Activated CD8-positive, alpha-beta T cell treated with anti-CD3 and anti-CD28 coated beads, Interleukin-2, amount 10 ng/mL, durations not matched to agents 7 days and 5 days (primary cell): Measurements from ENCODE around the gene CERK. TPM values are rescaled to one million over a fixed set of nuclear protein-coding genes. Genes with fewer than 3 reads are reported as not detected.
A peak's percentile ranks its signal among the peaks of the same experiment; 100 is the strongest.

Experiments
- ATAC-seq: fragments of 150-1000 bp; cut with Tn5 transposase; one replicate; pipeline ENCODE4 v1.10.0; 2021; ENCODE audit warnings: moderate library complexity
- CTCF ChIA-PET: fragments of 350-600 bp; sonication (Branson Sonifier 250); formaldehyde crosslinking; loops from one replicate; lab custom pipeline; 2021; ENCODE audit warnings: antibody characterized with exemption; lab: Charles Lee
- POLR2A ChIA-PET: fragments of 350-600 bp; sonication (Branson Sonifier 250); formaldehyde crosslinking; loops from one replicate; lab custom pipeline; 2021; ENCODE audit warnings: antibody characterized with exemption; lab: Charles Lee
- DNase-seq: peaks from one replicate; pipeline ENCODE4 v3.0.0-alpha.2; 2020
- H3K27ac Mint-ChIP-seq: one replicate; pipeline ENCODE4 v1.8.0; 2021; ENCODE audit warnings: mild to moderate bottlenecking, mixed read lengths
- H3K27me3 Mint-ChIP-seq: one replicate; pipeline ENCODE4 v1.8.0; 2021; ENCODE audit warnings: low read depth, mixed read lengths
- H3K36me3 Mint-ChIP-seq: one replicate; pipeline ENCODE4 v1.8.0; 2021; ENCODE audit warnings: low read depth, mixed read lengths
- H3K4me1 Mint-ChIP-seq: one replicate; pipeline ENCODE4 v1.8.0; 2021; ENCODE audit warnings: low read depth, mixed read lengths
- H3K4me3 Mint-ChIP-seq: one replicate; pipeline ENCODE4 v1.8.0; 2021; ENCODE audit warnings: mild to moderate bottlenecking, mixed read lengths
- H3K9me3 Mint-ChIP-seq: one replicate; pipeline ENCODE4 v1.8.0; 2022; ENCODE audit warnings: mixed read lengths; ENCODE audit not compliant: insufficient read depth
- total RNA-seq, 2 experiments: library from RNA; stranded (reverse); gene quantifications; one replicate each; pipeline ENCODE4 v1.2.3, GENCODE V29; 2021

The CERK gene
- total RNA-seq, 2 experiments from 2014 or later: 61.1 to 65.6 TPM

DNA sequence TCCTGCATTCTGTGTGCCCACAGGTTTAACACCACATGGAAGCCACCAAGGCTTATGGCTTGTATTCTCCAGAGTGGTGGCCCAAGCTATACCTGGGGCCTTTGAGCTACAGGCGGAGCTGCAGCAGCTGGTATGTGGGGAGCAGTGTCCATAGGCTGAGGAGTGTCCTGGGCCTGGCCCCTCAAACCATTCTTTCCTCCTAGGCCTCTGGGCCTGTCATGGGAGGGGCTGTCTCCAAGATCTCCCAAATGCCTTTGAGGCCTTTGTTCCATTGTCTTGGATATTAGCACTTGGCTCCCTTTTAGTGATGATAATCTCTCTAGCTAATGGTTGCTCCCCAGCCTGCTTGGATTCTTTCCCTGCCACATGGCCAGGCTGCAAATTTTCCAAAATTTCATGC, 18.0 kb upstream of the CERK start:
- Mint-ChIP-seq H3K4me3 (no peak overlapping the region), H3K4me1 (peaks cover 18% of the 10 kb centered on the region), H3K27ac (no peak overlapping the region), H3K36me3 (peaks cover 14% of the 10 kb centered on the region), H3K27me3 (no peaks in the 10 kb centered on the region), H3K9me3 (peaks cover 7% of the 10 kb centered on the region)
- DNase-seq (no peak), ATAC-seq (no peak)
- POLR2A ChIA-PET: interaction anchor here (0.6 kb wide), 1 partner anchor 35 kb away, joined by 3 read pairs; no protein-coding TSS in a partner anchor
- CTCF ChIA-PET: interaction anchor here (0.8 to 4.3 kb wide), 4 partner anchors 35 to 193 kb away, joined by 3 to 88 read pairs (median 7); no protein-coding TSS in a partner anchor

DNA sequence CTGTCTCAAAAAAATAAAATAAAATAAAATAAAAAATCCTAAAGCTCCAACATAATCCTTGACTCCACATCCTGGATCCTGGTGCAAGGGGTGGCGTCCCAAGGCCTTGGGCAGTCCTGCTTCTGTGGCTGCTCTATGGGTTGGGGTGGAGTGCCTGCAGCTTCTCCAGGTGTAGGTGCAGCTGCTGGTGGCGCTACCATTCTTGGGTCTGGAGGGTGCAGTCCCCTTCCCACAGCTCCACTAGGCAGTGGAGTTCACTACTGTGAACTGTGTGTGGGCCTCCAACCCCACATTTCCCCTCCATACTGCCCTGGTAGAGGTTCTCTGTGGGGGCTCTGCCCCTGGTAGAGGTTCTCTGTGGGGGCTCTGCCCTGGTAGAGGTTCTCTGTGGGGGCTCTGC, 17.5 kb upstream of the CERK start:
- no peak overlapping the region for H3K4me3 Mint-ChIP-seq
- H3K27ac Mint-ChIP-seq: no peak overlapping the region
- H3K9me3 Mint-ChIP-seq: peaks cover 7% of the 10 kb centered on the region
- POLR2A ChIA-PET: no interaction called here
- peaks cover 14% of the 10 kb centered on the region for H3K36me3 Mint-ChIP-seq
- peaks cover 16% of the 10 kb centered on the region for H3K4me1 Mint-ChIP-seq
- ATAC-seq: no peak
- CTCF ChIA-PET: interaction anchor here (4.3 kb wide), 1 partner anchor 47 kb away, joined by 88 read pairs; no protein-coding TSS in a partner anchor
- no peaks in the 10 kb centered on the region for H3K27me3 Mint-ChIP-seq
- DNase-seq: no peak

DNA sequence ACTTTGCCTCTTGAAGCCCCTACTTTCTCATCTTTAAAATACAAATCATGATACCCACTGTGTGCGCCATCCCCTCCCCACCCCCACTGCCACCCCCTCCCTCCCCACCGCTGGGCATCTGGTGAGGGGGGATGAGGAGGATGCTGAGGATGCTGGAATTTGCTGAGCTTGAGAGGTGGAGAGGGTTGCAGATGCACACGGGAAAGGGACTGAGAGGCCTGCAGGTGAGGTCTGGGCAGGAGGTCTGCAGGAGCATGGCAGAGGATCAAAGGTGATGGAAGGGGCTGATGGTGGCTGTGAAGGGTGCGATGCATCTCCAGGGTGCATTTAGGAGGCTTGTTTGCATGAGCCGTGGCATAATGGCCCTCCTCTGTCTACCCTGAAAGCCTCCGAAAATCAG, 16.8 kb upstream of the CERK start:
- H3K36me3 Mint-ChIP-seq: peaks cover 11% of the 10 kb centered on the region
- peaks cover 23% of the 10 kb centered on the region for H3K4me1 Mint-ChIP-seq
- no peak overlapping the region for H3K27ac Mint-ChIP-seq
- ChIA-PET CTCF (no interaction called here), POLR2A (no interaction called here)
- no peaks in the 10 kb centered on the region for H3K27me3 Mint-ChIP-seq
- peaks cover 7% of the 10 kb centered on the region for H3K9me3 Mint-ChIP-seq
- no peak overlapping the region for H3K4me3 Mint-ChIP-seq
- ATAC-seq (no peak), DNase-seq (no peak)

DNA sequence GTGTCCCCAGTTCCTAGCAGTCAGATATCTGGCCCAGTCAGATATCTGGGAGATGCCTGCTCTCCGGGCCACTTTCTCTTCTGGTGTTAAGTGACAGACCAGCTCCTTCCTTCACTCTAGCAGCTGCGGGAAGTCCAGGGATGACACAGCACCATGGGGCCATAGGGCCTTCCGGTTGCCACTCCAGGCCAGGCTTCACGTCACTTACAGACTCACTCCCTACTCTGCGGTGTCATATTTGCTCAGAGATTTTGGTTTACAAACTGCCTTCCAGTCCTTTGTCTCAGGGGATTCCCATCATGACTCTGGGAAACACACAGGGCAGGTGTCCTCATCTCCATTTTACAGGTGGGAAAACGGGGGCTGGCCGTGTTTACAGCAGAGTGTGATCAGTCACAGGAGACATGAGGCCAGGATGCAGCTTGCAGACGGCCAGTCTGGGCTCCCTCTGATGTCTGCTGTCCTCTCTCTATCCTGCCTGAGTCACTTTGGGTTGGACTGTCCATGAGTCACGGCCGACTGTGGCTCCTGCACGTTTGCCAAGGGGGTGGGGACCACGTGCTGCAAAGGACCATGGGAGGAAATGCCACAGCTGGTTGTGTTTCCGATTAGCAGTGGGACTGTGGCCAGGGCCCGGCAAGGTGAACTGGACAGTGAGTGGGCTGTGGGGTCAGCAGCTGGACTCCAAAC, 16.2 kb upstream of the CERK start:
- ChIA-PET CTCF (no interaction called here), POLR2A (interaction anchor here (1.4 kb wide), 1 partner anchor 8 kb away, joined by 3 read pairs; the partner anchor contains the start of gene TBC1D22A)
- Mint-ChIP-seq H3K4me3 (no peak overlapping the region), H3K27ac (peak overlapping the region; percentile 57), H3K36me3 (peaks cover 11% of the 10 kb centered on the region), H3K9me3 (peaks cover 7% of the 10 kb centered on the region), H3K4me1 (peaks cover 28% of the 10 kb centered on the region), H3K27me3 (no peaks in the 10 kb centered on the region)
- no peak for ATAC-seq
- no peak for DNase-seq

DNA sequence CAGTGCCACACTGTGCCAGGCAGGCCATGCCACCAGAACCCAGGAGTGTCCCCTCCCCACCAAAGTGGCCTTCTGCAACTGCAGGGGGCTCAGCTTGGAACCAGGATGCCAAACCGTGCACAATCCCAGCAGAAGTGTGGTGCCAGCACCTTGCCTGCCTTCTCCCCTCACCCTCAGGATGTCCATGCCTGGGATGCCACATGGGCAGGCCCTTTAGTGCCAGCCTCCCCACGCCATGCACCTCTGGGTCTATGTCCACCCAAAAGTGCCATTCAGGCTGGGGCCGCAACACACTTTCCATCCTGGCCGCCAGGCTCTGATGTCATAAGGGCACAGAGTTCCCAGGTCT, 15.7 kb upstream of the CERK start:
- CTCF ChIA-PET: no interaction called here
- H3K4me3 Mint-ChIP-seq: no peak overlapping the region
- H3K27me3 Mint-ChIP-seq: no peaks in the 10 kb centered on the region
- DNase-seq (no peak), ATAC-seq (no peak)
- no peak overlapping the region for H3K27ac Mint-ChIP-seq
- POLR2A ChIA-PET: interaction anchor here (1.4 kb wide), 1 partner anchor 9 kb away, joined by 3 read pairs; the partner anchor contains the start of gene TBC1D22A
- H3K9me3 Mint-ChIP-seq: peaks cover 7% of the 10 kb centered on the region
- peaks cover 31% of the 10 kb centered on the region for H3K4me1 Mint-ChIP-seq
- peaks cover 11% of the 10 kb centered on the region for H3K36me3 Mint-ChIP-seq

DNA sequence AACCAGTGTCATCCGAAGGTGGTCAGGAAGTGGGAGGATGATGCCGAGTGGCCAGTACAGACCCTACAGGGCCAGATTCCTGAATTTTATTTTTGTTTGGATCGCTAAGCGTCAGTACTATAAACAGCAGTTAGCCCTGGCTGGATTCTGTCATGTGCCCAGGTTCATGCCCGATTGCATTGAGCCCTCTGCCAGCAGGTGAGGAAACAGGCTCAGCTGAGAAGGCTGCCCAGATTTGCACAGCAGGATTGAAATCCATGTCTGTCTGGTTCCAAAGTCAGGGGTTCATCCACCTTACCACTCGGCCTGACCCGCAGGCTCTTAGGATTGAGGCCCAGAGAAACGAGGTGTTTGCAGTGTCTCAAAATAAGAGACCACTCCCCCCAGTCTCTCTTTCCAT, 15.3 kb upstream of the CERK start:
- ChIA-PET CTCF (no interaction called here), POLR2A (interaction anchor here (1.4 kb wide), 1 partner anchor 9 kb away, joined by 3 read pairs; the partner anchor contains the start of gene TBC1D22A)
- peaks cover 29% of the 10 kb centered on the region for H3K4me1 Mint-ChIP-seq
- no peak for DNase-seq
- peaks cover 7% of the 10 kb centered on the region for H3K9me3 Mint-ChIP-seq
- ATAC-seq: no peak
- H3K4me3 Mint-ChIP-seq: no peak overlapping the region
- H3K36me3 Mint-ChIP-seq: peaks cover 11% of the 10 kb centered on the region
- H3K27ac Mint-ChIP-seq: no peak overlapping the region
- no peaks in the 10 kb centered on the region for H3K27me3 Mint-ChIP-seq

DNA sequence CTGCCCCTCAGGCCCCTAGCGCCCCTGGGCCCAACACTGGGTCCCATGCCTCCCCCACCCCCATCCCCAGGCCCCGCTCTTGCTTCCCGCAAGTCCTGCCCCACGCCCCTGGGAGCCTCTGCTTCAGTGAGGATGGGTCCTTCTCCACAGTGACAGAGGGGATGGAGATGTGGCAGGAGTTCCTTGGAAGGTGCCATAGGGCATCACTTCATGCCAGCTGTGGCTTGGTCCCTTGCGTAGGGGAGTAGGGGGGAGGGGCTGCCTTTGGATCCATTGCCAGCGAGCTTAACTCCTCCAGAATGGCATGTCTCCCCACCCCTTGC, 14.9 kb upstream of the CERK start:
- DNase-seq (no peak), ATAC-seq (no peak)
- Mint-ChIP-seq H3K36me3 (peaks cover 11% of the 10 kb centered on the region), H3K27ac (no peak overlapping the region), H3K4me3 (no peak overlapping the region), H3K9me3 (peaks cover 7% of the 10 kb centered on the region), H3K27me3 (no peaks in the 10 kb centered on the region), H3K4me1 (peaks cover 28% of the 10 kb centered on the region)
- ChIA-PET POLR2A (no interaction called here), CTCF (no interaction called here)

DNA sequence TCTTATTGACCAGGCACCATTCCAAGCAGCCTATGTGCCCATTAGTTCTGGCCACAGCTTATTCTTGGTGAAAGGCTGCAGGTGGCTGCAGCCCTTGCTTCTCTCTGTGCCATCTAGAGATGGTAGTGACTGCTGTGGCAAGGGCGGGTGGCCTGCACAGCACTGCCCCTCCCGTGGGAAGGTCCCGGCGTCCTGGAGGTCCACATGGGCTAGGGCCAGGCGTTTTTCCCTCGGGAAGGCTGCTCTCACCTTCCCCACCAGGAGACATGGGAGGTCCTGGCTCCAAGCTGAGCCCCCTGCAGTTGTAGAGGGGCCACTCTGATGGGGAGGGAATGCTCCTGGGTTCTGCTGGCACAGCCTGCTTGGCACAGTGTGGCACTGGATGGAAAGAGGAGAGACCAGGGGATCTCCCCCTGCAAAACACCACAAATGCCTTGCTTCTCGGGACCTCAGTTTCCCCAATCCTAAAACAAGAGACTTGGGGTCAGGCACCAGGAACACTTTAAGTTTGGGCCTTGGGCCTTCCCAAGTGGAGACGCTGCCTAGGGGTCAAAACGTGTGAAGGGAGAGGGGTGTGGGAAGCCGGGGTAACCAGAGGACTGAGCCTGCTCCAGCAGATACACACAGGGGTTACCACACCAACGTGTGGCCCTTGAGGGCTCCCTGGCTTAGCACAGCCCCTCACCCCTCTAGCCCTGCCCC, 14.4 kb upstream of the CERK start:
- peaks cover 7% of the 10 kb centered on the region for H3K9me3 Mint-ChIP-seq
- CTCF ChIA-PET: no interaction called here
- POLR2A ChIA-PET: no interaction called here
- ATAC-seq: no peak
- H3K27me3 Mint-ChIP-seq: no peaks in the 10 kb centered on the region
- H3K4me1 Mint-ChIP-seq: peaks cover 28% of the 10 kb centered on the region
- H3K36me3 Mint-ChIP-seq: peaks cover 10% of the 10 kb centered on the region
- no peak for DNase-seq
- H3K4me3 Mint-ChIP-seq: no peak overlapping the region
- no peak overlapping the region for H3K27ac Mint-ChIP-seq

GRCh38 chr22:46750863-46751443, 12.9 kb upstream of the CERK start:
- no peaks in the 10 kb centered on the region for H3K36me3 Mint-ChIP-seq
- H3K4me3 Mint-ChIP-seq: peak overlapping the region; percentile 5
- no peaks in the 10 kb centered on the region for H3K9me3 Mint-ChIP-seq
- H3K27ac Mint-ChIP-seq: peak overlapping the region; percentile 98
- no peak for DNase-seq
- H3K27me3 Mint-ChIP-seq: peaks cover 2% of the 10 kb centered on the region
- CTCF ChIA-PET: interaction anchor here (1.1 to 3.2 kb wide), 2 partner anchors 8 to 10 kb away, joined by 4 to 67 read pairs; no protein-coding TSS in a partner anchor
- no peak for ATAC-seq
- POLR2A ChIA-PET: interaction anchor here (1.5 to 3.9 kb wide), 2 partner anchors 8 to 11 kb away, joined by 3 to 33 read pairs; partner anchors contain the start of gene TBC1D22A
- H3K4me1 Mint-ChIP-seq: peaks cover 24% of the 10 kb centered on the region

GRCh38 chr22:46750530-46750800, 12.4 kb upstream of the CERK start:
- ChIA-PET POLR2A (interaction anchor here (1.1 to 3.9 kb wide), 3 partner anchors 8 to 24 kb away, joined by 3 to 33 read pairs (median 3); partner anchors contain the start of gene TBC1D22A), CTCF (interaction anchor here (2.3 to 3.2 kb wide), 2 partner anchors 8 to 53 kb away, joined by 17 to 67 read pairs; no protein-coding TSS in a partner anchor)
- Mint-ChIP-seq H3K27ac (peak overlapping the region; percentile 98), H3K9me3 (no peaks in the 10 kb centered on the region), H3K27me3 (peaks cover 2% of the 10 kb centered on the region), H3K36me3 (no peaks in the 10 kb centered on the region), H3K4me3 (no peak overlapping the region), H3K4me1 (peaks cover 24% of the 10 kb centered on the region)
- no peak for ATAC-seq
- no peak for DNase-seq

- no peak for ATAC-seq
- DNase-seq: no peak
- ChIA-PET CTCF (interaction anchor here (0.6 to 3.2 kb wide), 7 partner anchors 9 to 464 kb away, joined by 3 to 67 read pairs (median 5); partner anchors contain the start of gene TBC1D22A), POLR2A (interaction anchor here (0.6 to 3.9 kb wide), 9 partner anchors 7 to 314 kb away, joined by 3 to 33 read pairs (median 3); partner anchors contain the start of genes CERK and TBC1D22A)
- Mint-ChIP-seq H3K9me3 (no peaks in the 10 kb centered on the region), H3K36me3 (no peaks in the 10 kb centered on the region), H3K27ac (peak overlapping the region; percentile 98), H3K27me3 (peaks cover 2% of the 10 kb centered on the region), H3K4me3 (peak overlapping the region; percentile 73), H3K4me1 (peaks cover 24% of the 10 kb centered on the region)
Measured at GRCh38 chr22:46749682-46750529, 11.9 kb upstream of the CERK start.
